PFSK-1 (cell line): ENCODE measurements around the gene BUD31.

Source experiments
- FOXP2 ChIP-seq: optimal IDR thresholded peaks from 2 replicates; pipeline ENCODE3; 2011; ENCODE audit warnings: borderline replicate concordance, control low read depth, inconsistent platforms; ENCODE audit not compliant: insufficient read depth; ENCODE audit errors: extremely low read length, extremely low read depth
- POLR2AphosphoS5 ChIP-seq: IDR thresholded peaks from 2 replicates; pipeline ENCODE4 v1.6.1; 2012; ENCODE audit warnings: low read depth, mild to moderate bottlenecking, control low read depth, low read length, moderate library complexity
- TAF1 ChIP-seq: IDR thresholded peaks from 2 replicates; pipeline ENCODE4 v1.6.1; 2012; ENCODE audit warnings: low read length, control low read depth, borderline replicate concordance; ENCODE audit not compliant: insufficient read depth
- TF ChIP-seq, protein P1 (sequence below), 2 experiments: IDR thresholded peaks; 2 replicates each; pipeline versions ENCODE4 v1.6.1 to v1.8.0; 2011 to 2012; ENCODE audit warnings: low read depth in 2 of 2, low read length in 2 of 2, control low read depth in 1 of 2, inconsistent platforms in 1 of 2, mild to moderate bottlenecking in 1 of 2, moderate library complexity in 1 of 2; ENCODE audit not compliant: insufficient read depth in 1 of 2

DNA sequence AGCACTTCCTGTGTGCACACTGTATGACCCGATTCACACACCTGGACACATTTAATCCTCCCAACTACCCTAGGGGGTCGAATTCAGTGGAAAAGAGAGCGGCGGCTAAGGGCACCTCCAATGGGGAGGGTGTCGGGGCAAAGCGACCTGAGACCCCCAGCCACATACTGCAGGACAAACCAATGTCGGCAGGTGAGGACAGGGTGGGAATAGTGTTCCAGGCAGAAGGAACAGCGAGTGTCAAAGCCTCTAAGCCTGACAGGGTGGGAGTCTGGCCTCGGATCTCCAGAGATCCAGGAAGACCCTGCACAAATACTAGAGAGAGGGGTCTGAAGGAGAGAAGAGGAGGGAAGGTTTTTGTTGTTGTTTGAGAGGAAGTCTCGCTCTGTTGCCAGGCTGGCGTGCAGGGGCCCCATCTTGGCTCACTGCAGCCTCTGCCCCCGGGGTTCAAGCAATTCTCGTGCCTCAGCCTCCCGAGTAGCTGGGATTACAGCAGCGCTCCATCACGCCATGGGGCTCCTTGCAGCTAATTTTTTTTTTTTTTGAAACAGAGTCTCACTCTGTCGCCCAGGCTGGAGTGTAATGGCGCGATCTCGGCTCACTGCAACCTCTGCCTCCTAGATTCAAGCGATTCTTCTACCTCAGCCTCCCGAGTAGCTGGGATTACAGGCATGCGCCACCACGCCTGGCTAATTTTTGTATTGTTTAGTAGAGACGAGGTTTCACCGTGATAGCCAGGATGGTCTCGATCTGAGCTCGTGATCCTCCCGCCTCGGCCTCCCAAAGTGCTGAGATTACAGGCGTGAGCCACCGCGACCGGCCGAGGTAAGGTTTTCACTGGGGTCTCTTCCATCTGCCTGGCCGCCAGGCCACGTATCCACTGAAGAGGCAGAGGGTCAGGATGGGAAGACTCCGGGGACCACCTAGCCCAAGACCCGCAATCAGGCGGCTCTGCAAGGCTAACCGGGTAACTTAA is 35.4 kb upstream of the BUD31 start:
- no peak for TF ChIP-seq TAF1
- no peak for TF ChIP-seq POLR2AphosphoS5
- TF ChIP-seq, protein P1, sequence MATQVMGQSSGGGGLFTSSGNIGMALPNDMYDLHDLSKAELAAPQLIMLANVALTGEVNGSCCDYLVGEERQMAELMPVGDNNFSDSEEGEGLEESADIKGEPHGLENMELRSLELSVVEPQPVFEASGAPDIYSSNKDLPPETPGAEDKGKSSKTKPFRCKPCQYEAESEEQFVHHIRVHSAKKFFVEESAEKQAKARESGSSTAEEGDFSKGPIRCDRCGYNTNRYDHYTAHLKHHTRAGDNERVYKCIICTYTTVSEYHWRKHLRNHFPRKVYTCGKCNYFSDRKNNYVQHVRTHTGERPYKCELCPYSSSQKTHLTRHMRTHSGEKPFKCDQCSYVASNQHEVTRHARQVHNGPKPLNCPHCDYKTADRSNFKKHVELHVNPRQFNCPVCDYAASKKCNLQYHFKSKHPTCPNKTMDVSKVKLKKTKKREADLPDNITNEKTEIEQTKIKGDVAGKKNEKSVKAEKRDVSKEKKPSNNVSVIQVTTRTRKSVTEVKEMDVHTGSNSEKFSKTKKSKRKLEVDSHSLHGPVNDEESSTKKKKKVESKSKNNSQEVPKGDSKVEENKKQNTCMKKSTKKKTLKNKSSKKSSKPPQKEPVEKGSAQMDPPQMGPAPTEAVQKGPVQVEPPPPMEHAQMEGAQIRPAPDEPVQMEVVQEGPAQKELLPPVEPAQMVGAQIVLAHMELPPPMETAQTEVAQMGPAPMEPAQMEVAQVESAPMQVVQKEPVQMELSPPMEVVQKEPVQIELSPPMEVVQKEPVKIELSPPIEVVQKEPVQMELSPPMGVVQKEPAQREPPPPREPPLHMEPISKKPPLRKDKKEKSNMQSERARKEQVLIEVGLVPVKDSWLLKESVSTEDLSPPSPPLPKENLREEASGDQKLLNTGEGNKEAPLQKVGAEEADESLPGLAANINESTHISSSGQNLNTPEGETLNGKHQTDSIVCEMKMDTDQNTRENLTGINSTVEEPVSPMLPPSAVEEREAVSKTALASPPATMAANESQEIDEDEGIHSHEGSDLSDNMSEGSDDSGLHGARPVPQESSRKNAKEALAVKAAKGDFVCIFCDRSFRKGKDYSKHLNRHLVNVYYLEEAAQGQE (IDR thresholded peaks at IDR 0.05; ENCODE audit: insufficient read depth in 1 of 2, low read depth in 2 of 2, low read length in 2 of 2), result no peak
- TF ChIP-seq FOXP2, result no peak
